Activated CD4-positive, alpha-beta T cell treated with anti-CD3 and anti-CD28 coated beads, Interleukin-2, amount 50 U/mL, for 16 hours (primary cell): Measurements from ENCODE around the gene MPV17.

Experiments
- DNase-seq: peaks from one replicate; pipeline ENCODE4 v3.0.0-alpha.2; 2020

The MPV17 gene

GRCh38 chr2:27263287-27264252 lies 59.3 kb downstream of the MPV17 start:
- DNase-seq, result no peak

GRCh38 chr2:27262379-27263286 lies 60.3 kb downstream of the MPV17 start, which contains the start of gene SLC30A3:
Gene SLC30A3, minus strand, starts transcription at chr2:27263047. Its CDS starts 141 bp downstream, at chr2:27262906.
- peak; percentile 64 for DNase-seq

GRCh38 chr2:27261926-27262298 lies 61.0 kb downstream of the MPV17 start:
- DNase-seq, result no peak

GRCh38 chr2:27261241-27261925 lies 61.5 kb downstream of the MPV17 start:
- DNase-seq, result no peak
